HepG2 (cell line): ENCODE measurements around the gene KCND3. TPM values are rescaled to one million over a fixed set of nuclear protein-coding genes. Genes with fewer than 3 reads are reported as not detected.
A peak's percentile ranks its signal among the peaks of the same experiment; 100 is the strongest.

Source experiments
- KDM2A ChIP-seq: sonication (generic); formaldehyde crosslinking; IDR thresholded peaks from 2 replicates; pipeline ENCODE4 v1.4.0; 2020; ENCODE audit warnings: low read depth, missing genetic modification reagents, borderline replicate concordance
- MED13 ChIP-seq: sonication (generic); formaldehyde crosslinking; IDR thresholded peaks from 2 replicates; pipeline ENCODE4 v1.5.0; 2020; ENCODE audit warnings: missing genetic modification reagents
- NONO ChIP-seq, 2 experiments: fragments of 450-650 bp in 1 of 2; sonication (generic) in 1 of 2; formaldehyde crosslinking in 1 of 2; IDR thresholded peaks in 1 of 2; conservative IDR thresholded peaks in 1 of 2; 2 replicates each; pipeline versions ENCODE4 v1.6.1 to v1.8.0; 2017 to 2022; ENCODE audit warnings: mild to moderate bottlenecking in 1 of 2, missing genetic modification reagents in 1 of 2, moderate library complexity in 1 of 2
- PCBP2 ChIP-seq: fragments of 200-400 bp; formaldehyde crosslinking; optimal IDR thresholded peaks from 2 replicates; pipeline ENCODE3; 2018; ENCODE audit warnings: low read length, low read depth; ENCODE audit not compliant: poor library complexity, severe bottlenecking
- RAD51 ChIP-seq: fragments of 450-650 bp; IDR thresholded peaks from 2 replicates; pipeline ENCODE4 v1.6.1; 2016; ENCODE audit warnings: borderline replicate concordance
- SIX1 ChIP-seq: sonication (generic); formaldehyde crosslinking; IDR thresholded peaks from 2 replicates; pipeline ENCODE4 v1.4.0; 2020; ENCODE audit warnings: missing genetic modification reagents, borderline replicate concordance
- ZFP90 ChIP-seq: sonication (generic); formaldehyde crosslinking; IDR thresholded peaks from 2 replicates; pipeline ENCODE4 v1.8.0; 2022; ENCODE audit warnings: missing genetic modification reagents, mild to moderate bottlenecking, inconsistent platforms, borderline replicate concordance
- ZNF180 ChIP-seq: sonication (generic); formaldehyde crosslinking; IDR thresholded peaks from 2 replicates; pipeline ENCODE4 v1.4.0; 2020; ENCODE audit warnings: low read depth, missing genetic modification reagents, borderline replicate concordance
- ZNF432 ChIP-seq: sonication (generic); formaldehyde crosslinking; IDR thresholded peaks from 2 replicates; pipeline ENCODE4 v1.5.0; 2020; ENCODE audit warnings: missing genetic modification reagents, mild to moderate bottlenecking, borderline replicate concordance
- ZNF549 ChIP-seq: sonication (generic); formaldehyde crosslinking; IDR thresholded peaks from 2 replicates; pipeline ENCODE4 v1.5.0; 2020; ENCODE audit warnings: missing genetic modification reagents
- ZNF766 ChIP-seq: sonication (generic); formaldehyde crosslinking; IDR thresholded peaks from 2 replicates; pipeline ENCODE4 v1.5.0; 2020; ENCODE audit warnings: missing genetic modification reagents, borderline replicate concordance
- ZSCAN5A ChIP-seq: sonication (generic); formaldehyde crosslinking; IDR thresholded peaks from 2 replicates; pipeline ENCODE4 v1.8.0; 2022; ENCODE audit warnings: mild to moderate bottlenecking, missing genetic modification reagents, borderline replicate concordance
- polyA plus RNA-seq, 8 experiments: library from polyadenylated mRNA; depleted of rRNA in 3 of 8; stranded (reverse) in 7 of 8; unstranded in 1 of 8; fragments of >200 nt; fragmentation: Illumina TruSeq in 4 of 8; extraction: Trizol in 4 of 8; gene quantifications; 2 replicates each; pipeline versions ENCODE4 v1.2.1 to v1.2.3, GENCODE V29; 2011 to 2016; ENCODE audit warnings: low read depth in 4 of 8, missing spikeins in 1 of 8, mixed read lengths in 1 of 8; ENCODE audit not compliant: insufficient read depth in 1 of 8
- total RNA-seq, 5 experiments: library from RNA; depleted of rRNA; stranded (reverse); fragments of >200 nt; fragmentation: Illumina TruSeq; extraction: Trizol; gene quantifications; 2 replicates each; pipeline ENCODE4 v1.2.3, GENCODE V29; 2016; ENCODE audit warnings: low read depth in 1 of 5
- TF ChIP-seq, protein P1 (sequence below): sonication (generic); formaldehyde crosslinking; IDR thresholded peaks from 2 replicates; pipeline ENCODE4 v1.4.0; 2020; ENCODE audit warnings: mild to moderate bottlenecking, missing genetic modification reagents
- TF ChIP-seq, protein P2 (sequence below): IDR thresholded peaks from 2 replicates; pipeline ENCODE4 v1.6.1; 2012; ENCODE audit warnings: low read length, improper control_type of control experiment
- TF ChIP-seq, protein P3 (sequence below): sonication (generic); formaldehyde crosslinking; IDR thresholded peaks from 2 replicates; pipeline ENCODE4 v1.4.0; 2020; ENCODE audit warnings: missing genetic modification reagents, mild to moderate bottlenecking, borderline replicate concordance

KCND3 gene
- total and polyA plus RNA-seq, 2 of the 13 experiments (the other 11 are each of a cell fraction or from before 2014, with no cell fraction given) = 0.04 TPM; not detected in 1

DNA sequence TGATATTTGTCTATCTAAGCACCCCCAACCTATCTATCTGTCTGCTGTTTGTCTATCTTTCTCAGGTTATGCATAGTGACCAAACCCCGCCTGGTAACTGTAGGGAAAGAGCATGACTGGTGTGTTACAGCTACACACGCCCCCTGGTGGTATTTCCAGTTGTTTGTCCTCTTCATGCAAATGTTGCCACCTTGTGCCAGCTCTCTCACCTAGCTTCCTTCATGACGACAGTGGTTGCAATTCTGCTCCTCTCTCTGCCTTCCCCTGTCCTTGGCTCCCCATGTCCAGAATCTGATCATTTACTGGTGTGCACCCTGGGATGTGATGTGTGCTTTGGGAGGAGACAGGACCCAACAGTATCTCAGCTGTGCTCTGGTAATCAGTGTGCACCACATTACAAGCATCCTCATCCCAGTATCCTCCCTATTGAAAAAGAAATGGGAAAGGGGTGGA, 242.2 kb downstream of the KCND3 start (continued):
- TF ChIP-seq ZSCAN5A (CRISPR knock-in tag) (no peak), PCBP2 (no peak), KDM2A (peak; percentile 36; the same call in 1 of the 2 replicates), NONO (IDR thresholded peaks at IDR 0.05) (no peak), NONO (CRISPR knock-in tag; conservative IDR thresholded peaks at IDR 0.05) (no peak), ZNF432 (CRISPR knock-in tag) (no peak), SIX1 (CRISPR knock-in tag) (no peak), MED13 (CRISPR knock-in tag) (no peak), ZFP90 (no peak), ZNF180 (CRISPR knock-in tag) (no peak), ZNF549 (CRISPR knock-in tag) (no peak), RAD51 (no peak), ZNF766 (CRISPR knock-in tag) (no peak)
- TF ChIP-seq, protein P1, sequence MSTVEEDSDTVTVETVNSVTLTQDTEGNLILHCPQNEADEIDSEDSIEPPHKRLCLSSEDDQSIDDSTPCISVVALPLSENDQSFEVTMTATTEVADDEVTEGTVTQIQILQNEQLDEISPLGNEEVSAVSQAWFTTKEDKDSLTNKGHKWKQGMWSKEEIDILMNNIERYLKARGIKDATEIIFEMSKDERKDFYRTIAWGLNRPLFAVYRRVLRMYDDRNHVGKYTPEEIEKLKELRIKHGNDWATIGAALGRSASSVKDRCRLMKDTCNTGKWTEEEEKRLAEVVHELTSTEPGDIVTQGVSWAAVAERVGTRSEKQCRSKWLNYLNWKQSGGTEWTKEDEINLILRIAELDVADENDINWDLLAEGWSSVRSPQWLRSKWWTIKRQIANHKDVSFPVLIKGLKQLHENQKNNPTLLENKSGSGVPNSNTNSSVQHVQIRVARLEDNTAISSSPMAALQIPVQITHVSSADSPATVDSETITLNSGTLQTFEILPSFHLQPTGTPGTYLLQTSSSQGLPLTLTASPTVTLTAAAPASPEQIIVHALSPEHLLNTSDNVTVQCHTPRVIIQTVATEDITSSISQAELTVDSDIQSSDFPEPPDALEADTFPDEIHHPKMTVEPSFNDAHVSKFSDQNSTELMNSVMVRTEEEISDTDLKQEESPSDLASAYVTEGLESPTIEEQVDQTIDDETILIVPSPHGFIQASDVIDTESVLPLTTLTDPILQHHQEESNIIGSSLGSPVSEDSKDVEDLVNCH (CRISPR knock-in tag) = no peak
- TF ChIP-seq, protein P2, sequence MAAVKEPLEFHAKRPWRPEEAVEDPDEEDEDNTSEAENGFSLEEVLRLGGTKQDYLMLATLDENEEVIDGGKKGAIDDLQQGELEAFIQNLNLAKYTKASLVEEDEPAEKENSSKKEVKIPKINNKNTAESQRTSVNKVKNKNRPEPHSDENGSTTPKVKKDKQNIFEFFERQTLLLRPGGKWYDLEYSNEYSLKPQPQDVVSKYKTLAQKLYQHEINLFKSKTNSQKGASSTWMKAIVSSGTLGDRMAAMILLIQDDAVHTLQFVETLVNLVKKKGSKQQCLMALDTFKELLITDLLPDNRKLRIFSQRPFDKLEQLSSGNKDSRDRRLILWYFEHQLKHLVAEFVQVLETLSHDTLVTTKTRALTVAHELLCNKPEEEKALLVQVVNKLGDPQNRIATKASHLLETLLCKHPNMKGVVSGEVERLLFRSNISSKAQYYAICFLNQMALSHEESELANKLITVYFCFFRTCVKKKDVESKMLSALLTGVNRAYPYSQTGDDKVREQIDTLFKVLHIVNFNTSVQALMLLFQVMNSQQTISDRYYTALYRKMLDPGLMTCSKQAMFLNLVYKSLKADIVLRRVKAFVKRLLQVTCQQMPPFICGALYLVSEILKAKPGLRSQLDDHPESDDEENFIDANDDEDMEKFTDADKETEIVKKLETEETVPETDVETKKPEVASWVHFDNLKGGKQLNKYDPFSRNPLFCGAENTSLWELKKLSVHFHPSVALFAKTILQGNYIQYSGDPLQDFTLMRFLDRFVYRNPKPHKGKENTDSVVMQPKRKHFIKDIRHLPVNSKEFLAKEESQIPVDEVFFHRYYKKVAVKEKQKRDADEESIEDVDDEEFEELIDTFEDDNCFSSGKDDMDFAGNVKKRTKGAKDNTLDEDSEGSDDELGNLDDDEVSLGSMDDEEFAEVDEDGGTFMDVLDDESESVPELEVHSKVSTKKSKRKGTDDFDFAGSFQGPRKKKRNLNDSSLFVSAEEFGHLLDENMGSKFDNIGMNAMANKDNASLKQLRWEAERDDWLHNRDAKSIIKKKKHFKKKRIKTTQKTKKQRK = no peak
- TF ChIP-seq, protein P3, sequence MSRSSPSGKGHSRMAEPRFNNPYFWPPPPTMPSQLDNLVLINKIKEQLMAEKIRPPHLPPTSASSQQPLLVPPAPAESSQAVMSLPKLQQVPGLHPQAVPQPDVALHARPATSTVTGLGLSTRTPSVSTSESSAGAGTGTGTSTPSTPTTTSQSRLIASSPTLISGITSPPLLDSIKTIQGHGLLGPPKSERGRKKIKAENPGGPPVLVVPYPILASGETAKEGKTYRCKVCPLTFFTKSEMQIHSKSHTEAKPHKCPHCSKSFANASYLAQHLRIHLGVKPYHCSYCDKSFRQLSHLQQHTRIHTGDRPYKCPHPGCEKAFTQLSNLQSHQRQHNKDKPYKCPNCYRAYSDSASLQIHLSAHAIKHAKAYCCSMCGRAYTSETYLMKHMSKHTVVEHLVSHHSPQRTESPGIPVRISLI (CRISPR knock-in tag) = no peak
